Ramos (cell line): Measurements from ENCODE around the gene TKT.

Experiments used
- in situ Hi-C: fragments of 300-500 bp; cut with MboI; formaldehyde crosslinking; loops from one replicate; pipeline ENCODE4 v1.14.3; 2022; ENCODE audit warnings: low sequenced_read_pairs; ENCODE audit not compliant: unreplicated experiment

The TKT gene

GRCh38 chr3:53199834-53200233, 56.0 kb downstream of the TKT start:
- in situ Hi-C loops, result loop anchor here (5.0 kb wide), 1 partner anchor 68 kb away; the partner anchor contains the start of gene RFT1

- in situ Hi-C loops, result loop anchor here (5.0 kb wide), 1 partner anchor 67 kb away; the partner anchor contains the start of gene RFT1
Measured at GRCh38 chr3:53198996-53199395, 56.8 kb downstream of the TKT start.

- in situ Hi-C loops, result loop anchor here (5.0 kb wide), 1 partner anchor 66 kb away; the partner anchor contains the start of gene RFT1
Measured at GRCh38 chr3:53198256-53198977, 57.4 kb downstream of the TKT start.

DNA sequence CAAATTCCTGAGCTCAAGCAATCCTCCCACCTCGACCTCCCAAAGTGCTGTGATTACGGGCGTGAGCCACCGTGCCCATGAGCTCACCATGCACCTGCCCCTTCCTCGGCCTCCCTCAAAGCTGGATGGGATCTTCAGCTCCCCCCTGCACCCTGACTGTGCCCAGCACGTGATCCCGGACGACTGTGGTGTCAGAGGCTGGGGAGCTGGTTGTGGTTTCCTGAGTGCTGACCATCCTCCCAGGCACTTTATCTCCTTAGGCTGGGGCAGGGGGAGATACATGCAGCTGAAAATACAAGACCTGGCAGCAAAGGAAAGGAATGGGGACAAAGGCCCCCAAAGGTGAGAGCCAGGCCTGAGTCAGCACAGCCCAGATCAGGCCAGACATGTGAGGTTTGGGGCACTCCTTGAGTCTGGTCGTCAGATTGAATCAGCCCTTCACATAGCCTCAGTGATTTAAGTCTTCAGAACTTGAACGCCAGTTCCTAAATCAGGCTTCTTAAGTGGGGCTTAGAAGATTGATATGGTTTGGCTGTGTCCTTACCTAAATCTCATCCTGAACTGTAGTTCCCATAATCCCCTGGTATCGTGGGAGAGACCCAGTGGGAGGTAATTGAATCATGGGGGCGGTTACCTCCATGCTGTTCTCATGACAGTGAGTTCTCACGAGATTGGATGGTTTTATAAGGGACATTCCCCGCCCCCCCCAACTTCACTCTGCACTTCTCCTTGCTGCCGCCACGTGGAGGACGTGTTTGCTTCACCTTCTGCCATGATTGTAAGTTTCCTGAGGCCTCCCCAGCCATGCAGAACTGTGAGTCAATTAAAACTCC, 59.0 kb downstream of the TKT start:
- in situ Hi-C loops, result loop anchor here (5.0 kb wide), 1 partner anchor 64 kb away; the partner anchor contains the start of gene RFT1

GRCh38 chr3:53195602-53196574, 59.9 kb downstream of the TKT start:
- in situ Hi-C loops, result loop anchor here (5.0 kb wide), 1 partner anchor 64 kb away; the partner anchor contains the start of gene RFT1

GRCh38 chr3:53195066-53195450, 60.8 kb downstream of the TKT start:
- in situ Hi-C loops, result loop anchor here (5.0 kb wide), 1 partner anchor 63 kb away; the partner anchor contains the start of gene RFT1

DNA sequence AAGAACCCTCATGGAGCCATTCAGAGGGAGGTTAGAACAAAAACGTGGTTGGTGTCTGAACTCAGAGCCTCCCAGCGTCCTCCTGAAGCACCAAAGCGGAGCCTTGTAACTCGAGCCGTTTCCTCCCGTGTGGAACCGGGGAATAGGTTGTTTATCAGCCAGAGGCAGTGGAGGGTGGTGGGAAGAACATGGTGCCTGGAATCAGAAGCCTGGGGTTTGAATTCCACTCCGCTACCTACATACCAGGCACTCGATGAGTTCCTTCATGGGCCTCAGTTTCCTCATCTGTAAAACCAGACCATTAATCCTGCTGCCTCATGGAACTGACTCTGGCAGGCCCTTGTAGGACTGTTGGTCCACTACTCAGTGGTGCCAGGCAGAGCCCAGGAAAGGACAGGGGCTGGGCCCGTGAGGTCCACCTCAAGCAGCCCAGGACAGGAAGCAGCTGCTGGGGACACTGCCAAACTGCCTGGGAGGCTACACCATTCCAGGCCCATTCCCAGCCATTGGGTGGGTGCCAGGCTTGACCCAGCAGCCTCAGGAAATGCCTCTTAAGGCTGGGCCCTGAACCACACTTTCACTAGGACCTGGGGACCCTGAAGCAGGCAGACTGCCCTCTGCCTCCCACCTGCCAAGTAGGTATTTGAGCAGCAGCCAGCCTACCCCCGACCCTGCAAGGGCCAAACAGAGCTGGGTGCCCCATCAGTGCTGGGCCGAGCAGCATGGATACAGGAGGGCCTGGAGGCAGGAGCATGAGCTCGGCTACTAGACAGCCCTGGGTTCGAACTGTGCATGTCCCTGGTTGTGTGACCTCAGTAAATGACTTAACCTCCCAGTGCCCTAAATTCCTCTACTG, 61.4 kb downstream of the TKT start:
- in situ Hi-C loops, result loop anchor here (5.0 kb wide), 1 partner anchor 62 kb away; the partner anchor contains the start of gene RFT1

- in situ Hi-C loops, result no loop called here
Measured at GRCh38 chr3:53193466-53194209, 62.2 kb downstream of the TKT start.

DNA sequence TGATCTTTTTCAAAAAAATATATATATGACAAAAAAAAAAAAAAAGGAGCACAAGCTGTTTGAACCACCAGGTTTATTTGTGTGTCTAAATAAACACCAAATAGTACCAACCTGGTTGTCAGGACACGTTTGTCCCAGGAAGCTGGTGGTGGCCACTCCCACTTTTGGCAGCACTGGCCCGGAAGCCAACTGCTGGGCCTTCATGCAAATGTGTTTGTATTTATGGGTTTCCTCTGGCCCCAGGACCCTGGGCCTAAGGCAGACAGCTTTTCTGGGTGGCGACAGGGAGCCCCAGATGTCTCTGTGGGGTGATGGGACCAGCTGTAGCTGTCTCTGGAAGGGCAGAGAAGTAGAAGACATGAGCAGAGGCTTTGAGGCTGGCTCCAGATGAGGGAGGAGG, 63.2 kb downstream of the TKT start:
- in situ Hi-C loops, result no loop called here

DNA sequence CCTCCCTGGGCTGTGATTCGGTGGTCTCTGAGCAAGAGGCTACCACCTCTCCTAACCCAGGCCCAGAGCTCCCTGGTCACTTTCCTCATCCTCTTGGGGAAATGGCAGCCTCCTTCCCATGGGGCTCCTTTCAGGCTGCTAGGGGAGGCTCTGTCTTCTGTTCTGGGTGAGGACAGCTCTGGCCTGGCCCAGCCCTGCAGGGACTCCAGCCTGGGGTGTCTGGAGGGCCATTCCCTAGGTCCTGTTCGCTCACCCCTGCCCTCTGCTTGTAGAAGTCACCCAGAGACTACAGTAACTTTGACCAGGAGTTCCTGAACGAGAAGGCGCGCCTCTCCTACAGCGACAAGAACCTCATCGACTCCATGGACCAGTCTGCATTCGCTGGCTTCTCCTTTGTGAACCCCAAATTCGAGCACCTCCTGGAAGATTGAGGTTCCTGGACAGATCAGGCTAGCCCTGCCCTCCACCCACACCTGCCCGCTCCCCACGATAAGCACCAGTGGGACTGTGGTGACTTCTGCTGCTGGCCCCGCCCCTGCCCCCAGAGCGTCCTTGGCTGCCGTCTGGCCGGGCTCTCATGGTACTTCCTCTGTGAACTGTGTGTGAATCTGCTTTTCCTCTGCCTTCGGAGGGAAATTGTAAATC, 63.9 kb downstream of the TKT start:
- in situ Hi-C loops, result no loop called here

- in situ Hi-C loops, result no loop called here
Measured at GRCh38 chr3:53190659-53191058, 65.2 kb downstream of the TKT start.

DNA sequence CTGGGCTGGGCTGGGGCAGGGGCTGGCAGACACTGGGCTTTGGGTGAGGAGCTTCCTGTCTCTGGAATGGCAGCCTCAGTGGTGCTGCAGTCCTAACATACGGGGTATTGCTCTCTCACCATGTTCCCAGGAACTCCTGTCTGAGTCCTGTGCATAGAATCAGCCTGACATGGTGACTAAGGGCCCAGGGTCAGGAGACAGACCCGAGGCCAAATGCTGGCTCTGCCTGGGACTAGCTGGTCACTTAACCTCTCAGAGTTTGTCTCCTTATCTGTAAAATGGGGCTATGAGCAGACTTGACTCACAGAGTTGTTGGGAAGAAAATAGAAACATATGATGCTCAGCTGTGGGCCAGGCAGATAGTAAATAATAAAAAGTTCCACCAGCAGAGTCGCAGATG, 66.5 kb downstream of the TKT start:
- in situ Hi-C loops, result no loop called here

GRCh38 chr3:53188720-53189119, 67.1 kb downstream of the TKT start:
- in situ Hi-C loops, result no loop called here

DNA sequence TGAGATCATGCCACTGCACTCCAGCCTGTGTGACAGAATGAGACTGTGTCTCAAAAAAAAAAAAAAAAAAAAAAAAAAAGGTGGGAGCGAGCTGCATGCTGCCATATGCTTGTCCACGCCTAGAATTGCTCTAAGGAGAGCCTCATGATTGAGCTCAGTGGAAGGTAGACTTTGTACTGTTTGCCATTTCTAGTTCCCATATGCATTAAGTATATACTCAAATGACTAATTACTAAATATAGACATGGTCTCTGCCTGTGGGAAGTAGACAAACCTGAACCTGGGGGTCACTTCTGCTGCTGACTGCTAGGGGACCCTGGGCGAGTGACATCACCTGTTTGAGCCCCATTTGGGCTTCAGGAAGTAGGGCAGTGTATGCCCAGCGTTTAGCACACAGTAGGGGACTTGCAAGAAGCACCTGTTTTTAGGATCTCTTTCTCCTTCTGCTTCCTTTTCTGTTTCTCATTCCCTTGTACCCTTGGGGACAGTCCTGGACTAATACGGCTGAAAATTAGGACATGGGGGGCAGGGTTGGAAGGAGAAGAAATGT, 67.6 kb downstream of the TKT start:
- in situ Hi-C loops, result no loop called here

DNA sequence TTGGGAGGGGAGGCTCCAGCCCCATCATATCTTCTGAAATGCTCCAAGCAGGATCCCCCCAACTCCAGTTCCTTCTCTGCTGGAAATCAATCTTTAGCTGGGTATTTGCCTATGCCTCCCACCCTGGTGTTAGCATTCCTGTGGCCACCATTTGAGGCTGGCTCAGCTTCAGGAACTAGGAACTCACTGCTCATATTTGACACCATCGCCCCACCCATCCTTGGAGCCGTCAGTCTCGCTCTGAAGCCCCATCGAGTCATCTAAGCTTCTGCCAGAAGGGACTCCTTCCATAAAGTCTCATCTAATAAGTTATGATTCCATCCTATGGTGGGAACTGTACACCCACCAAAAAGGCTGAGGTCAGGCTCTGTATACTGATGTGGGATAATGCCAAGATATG, 68.4 kb downstream of the TKT start:
- in situ Hi-C loops, result no loop called here

- in situ Hi-C loops, result no loop called here
Measured at GRCh38 chr3:53186726-53187125, 69.1 kb downstream of the TKT start.

- in situ Hi-C loops, result no loop called here
Measured at GRCh38 chr3:53185761-53186465, 69.9 kb downstream of the TKT start.
